ENCODE measurements around the gene TOP2B. TPM values are rescaled to one million over a fixed set of nuclear protein-coding genes. Genes with fewer than 3 reads are reported as not detected.

The TOP2B gene
- total and polyA plus RNA-seq, 9 of the 15 experiments (the other 6 are each of a cell fraction or from before 2014, with no cell fraction given): 45.3 to 186 (median 134) TPM

GRCh38 chr3:25582242-25582641 lies 82.5 kb downstream of the TOP2B start (continued):
- TF ChIP-seq TFAP4 (CRISPR knock-in tag; IDR thresholded peaks at IDR 0.05; ENCODE audit: borderline replicate concordance): peak; percentile 71; the same call in 1 of the 2 replicates
- TF ChIP-seq NFE2L1 (tag; IDR thresholded peaks at IDR 0.05; ENCODE audit: borderline replicate concordance, low read depth): peak; percentile 65
- TF ChIP-seq ZNF133 (CRISPR knock-in tag; IDR thresholded peaks at IDR 0.05): no peak
- no peak for TF ChIP-seq ZNF384 (IDR thresholded peaks at IDR 0.05; ENCODE audit: low read depth, low read length)
- no peak for TF ChIP-seq SIX5 (IDR thresholded peaks at IDR 0.05; ENCODE audit: borderline replicate concordance in 1 of 2, insufficient read depth in 1 of 2, low read depth in 1 of 2, low read length in 2 of 2)
- no peak for TF ChIP-seq E2F8 (IDR thresholded peaks at IDR 0.05; ENCODE audit: low read depth, partially characterized antibody)
- peak; percentile 84 for TF ChIP-seq MAFF (IDR thresholded peaks at IDR 0.05; ENCODE audit: low read length)
- no peak for TF ChIP-seq EP400 (IDR thresholded peaks at IDR 0.05)
- TF ChIP-seq ILK (tag; IDR thresholded peaks at IDR 0.05; ENCODE audit: borderline replicate concordance, low read depth): no peak
- TF ChIP-seq TCF7L2 (IDR thresholded peaks at IDR 0.05; ENCODE audit: low read depth, low read length): no peak
- TF ChIP-seq ARID1B (IDR thresholded peaks at IDR 0.05): peak; percentile 83
- TF ChIP-seq, protein P1, sequence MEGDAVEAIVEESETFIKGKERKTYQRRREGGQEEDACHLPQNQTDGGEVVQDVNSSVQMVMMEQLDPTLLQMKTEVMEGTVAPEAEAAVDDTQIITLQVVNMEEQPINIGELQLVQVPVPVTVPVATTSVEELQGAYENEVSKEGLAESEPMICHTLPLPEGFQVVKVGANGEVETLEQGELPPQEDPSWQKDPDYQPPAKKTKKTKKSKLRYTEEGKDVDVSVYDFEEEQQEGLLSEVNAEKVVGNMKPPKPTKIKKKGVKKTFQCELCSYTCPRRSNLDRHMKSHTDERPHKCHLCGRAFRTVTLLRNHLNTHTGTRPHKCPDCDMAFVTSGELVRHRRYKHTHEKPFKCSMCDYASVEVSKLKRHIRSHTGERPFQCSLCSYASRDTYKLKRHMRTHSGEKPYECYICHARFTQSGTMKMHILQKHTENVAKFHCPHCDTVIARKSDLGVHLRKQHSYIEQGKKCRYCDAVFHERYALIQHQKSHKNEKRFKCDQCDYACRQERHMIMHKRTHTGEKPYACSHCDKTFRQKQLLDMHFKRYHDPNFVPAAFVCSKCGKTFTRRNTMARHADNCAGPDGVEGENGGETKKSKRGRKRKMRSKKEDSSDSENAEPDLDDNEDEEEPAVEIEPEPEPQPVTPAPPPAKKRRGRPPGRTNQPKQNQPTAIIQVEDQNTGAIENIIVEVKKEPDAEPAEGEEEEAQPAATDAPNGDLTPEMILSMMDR (IDR thresholded peaks at IDR 0.05 in 2 of 3, conservative IDR thresholded peaks at IDR 0.05 in 1 of 3; ENCODE audit: insufficient read depth in 2 of 3, low read depth in 1 of 3, low read length in 3 of 3): no peak
- TF ChIP-seq ZNF583 (CRISPR knock-in tag; IDR thresholded peaks at IDR 0.05): no peak
- TF ChIP-seq, protein P2, sequence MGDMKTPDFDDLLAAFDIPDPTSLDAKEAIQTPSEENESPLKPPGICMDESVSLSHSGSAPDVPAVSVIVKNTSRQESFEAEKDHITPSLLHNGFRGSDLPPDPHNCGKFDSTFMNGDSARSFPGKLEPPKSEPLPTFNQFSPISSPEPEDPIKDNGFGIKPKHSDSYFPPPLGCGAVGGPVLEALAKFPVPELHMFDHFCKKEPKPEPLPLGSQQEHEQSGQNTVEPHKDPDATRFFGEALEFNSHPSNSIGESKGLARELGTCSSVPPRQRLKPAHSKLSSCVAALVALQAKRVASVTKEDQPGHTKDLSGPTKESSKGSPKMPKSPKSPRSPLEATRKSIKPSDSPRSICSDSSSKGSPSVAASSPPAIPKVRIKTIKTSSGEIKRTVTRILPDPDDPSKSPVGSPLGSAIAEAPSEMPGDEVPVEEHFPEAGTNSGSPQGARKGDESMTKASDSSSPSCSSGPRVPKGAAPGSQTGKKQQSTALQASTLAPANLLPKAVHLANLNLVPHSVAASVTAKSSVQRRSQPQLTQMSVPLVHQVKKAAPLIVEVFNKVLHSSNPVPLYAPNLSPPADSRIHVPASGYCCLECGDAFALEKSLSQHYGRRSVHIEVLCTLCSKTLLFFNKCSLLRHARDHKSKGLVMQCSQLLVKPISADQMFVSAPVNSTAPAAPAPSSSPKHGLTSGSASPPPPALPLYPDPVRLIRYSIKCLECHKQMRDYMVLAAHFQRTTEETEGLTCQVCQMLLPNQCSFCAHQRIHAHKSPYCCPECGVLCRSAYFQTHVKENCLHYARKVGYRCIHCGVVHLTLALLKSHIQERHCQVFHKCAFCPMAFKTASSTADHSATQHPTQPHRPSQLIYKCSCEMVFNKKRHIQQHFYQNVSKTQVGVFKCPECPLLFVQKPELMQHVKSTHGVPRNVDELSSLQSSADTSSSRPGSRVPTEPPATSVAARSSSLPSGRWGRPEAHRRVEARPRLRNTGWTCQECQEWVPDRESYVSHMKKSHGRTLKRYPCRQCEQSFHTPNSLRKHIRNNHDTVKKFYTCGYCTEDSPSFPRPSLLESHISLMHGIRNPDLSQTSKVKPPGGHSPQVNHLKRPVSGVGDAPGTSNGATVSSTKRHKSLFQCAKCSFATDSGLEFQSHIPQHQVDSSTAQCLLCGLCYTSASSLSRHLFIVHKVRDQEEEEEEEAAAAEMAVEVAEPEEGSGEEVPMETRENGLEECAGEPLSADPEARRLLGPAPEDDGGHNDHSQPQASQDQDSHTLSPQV (IDR thresholded peaks at IDR 0.05): no peak
- TF ChIP-seq CXXC5 (CRISPR knock-in tag; IDR thresholded peaks at IDR 0.05): peak; percentile 45; the same call in 1 of the 2 replicates
- no peak for TF ChIP-seq BRCA1 (IDR thresholded peaks at IDR 0.05)
- TF ChIP-seq BRCA1 (CRISPR knock-in tag; IDR thresholded peaks at IDR 0.05): no peak
- TF ChIP-seq XRCC3 (IDR thresholded peaks at IDR 0.05): no peak
- no peak for TF ChIP-seq POLR3A (IDR thresholded peaks at IDR 0.05; ENCODE audit: borderline replicate concordance, extremely low read depth, insufficient read depth, insufficient read length)
- peak; percentile 95 for TF ChIP-seq MAFG (tag; conservative IDR thresholded peaks at IDR 0.05)
